K562 (cell line): Measurements from ENCODE around the gene SCIN. TPM values are rescaled to one million over a fixed set of nuclear protein-coding genes. Genes with fewer than 3 reads are reported as not detected.

Experiments
- BRD9 ChIP-seq: fragments of 450-650 bp; IDR thresholded peaks from 2 replicates; pipeline ENCODE4 v1.6.1; 2018; ENCODE audit warnings: low read depth; ENCODE audit not compliant: partially characterized antibody
- ETV1 ChIP-seq: fragments of 450-650 bp; conservative IDR thresholded peaks from 2 replicates; pipeline ENCODE4 v1.6.1; 2016; ENCODE audit warnings: missing genetic modification characterization, control low read depth, low read depth, missing compliant biosample characterization
- HDAC8 ChIP-seq: fragments of 450-650 bp; IDR thresholded peaks from 2 replicates; pipeline ENCODE4 v1.6.1; 2016; ENCODE audit warnings: mild to moderate bottlenecking, missing genetic modification characterization, moderate library complexity, missing compliant biosample characterization
- KAT8 ChIP-seq: fragments of 450-650 bp; IDR thresholded peaks from 2 replicates; pipeline ENCODE4 v1.6.1; 2016; ENCODE audit warnings: low read depth, mild to moderate bottlenecking
- MAFF ChIP-seq: IDR thresholded peaks from 2 replicates; pipeline ENCODE4 v1.6.1; 2012; ENCODE audit warnings: low read length, improper control_type of control experiment
- MYC ChIP-seq, 2 experiments: fragments of 250-450 bp in 1 of 2; sonication (Bioruptor Pico) in 1 of 2; IDR thresholded peaks; 2 replicates each; pipeline versions ENCODE4 v1.5.1 to v1.6.1; 2012 to 2021; ENCODE audit warnings: low read depth in 2 of 2, borderline replicate concordance in 1 of 2, improper control_type of control experiment in 1 of 2, low read length in 1 of 2, mild to moderate bottlenecking in 1 of 2, moderate library complexity in 1 of 2
- PCBP2 ChIP-seq: fragments of 200-400 bp; formaldehyde crosslinking; IDR thresholded peaks from 2 replicates; pipeline ENCODE4 v1.6.1; 2018; ENCODE audit warnings: low read length, low read depth, mild to moderate bottlenecking, moderate library complexity; ENCODE audit not compliant: poor library complexity, severe bottlenecking
- RBM15 ChIP-seq: fragments of 200-400 bp; formaldehyde crosslinking; IDR thresholded peaks from 2 replicates; pipeline ENCODE4 v1.6.1; 2018; ENCODE audit warnings: mild to moderate bottlenecking, low read length, moderate library complexity; ENCODE audit not compliant: insufficient read depth
- SOX6 ChIP-seq: fragments of 450-650 bp; IDR thresholded peaks from 2 replicates; pipeline ENCODE4 v1.6.1; 2014; ENCODE audit warnings: mild to moderate bottlenecking
- XRCC5 ChIP-seq: fragments of 200-400 bp; formaldehyde crosslinking; IDR thresholded peaks from 2 replicates; pipeline ENCODE4 v1.6.1; 2017; ENCODE audit warnings: low read depth, mild to moderate bottlenecking, low read length
- polyA plus RNA-seq, 8 experiments: library from polyadenylated mRNA; depleted of rRNA in 4 of 8; stranded (reverse) in 5 of 8; unstranded in 3 of 8; fragments of >200 nt; fragmentation: Nextera tagmentation in 2 of 8; fragmentation: Illumina TruSeq in 1 of 8; extraction: Ambion mirVana in 2 of 8; extraction: Trizol in 1 of 8; gene quantifications; 2 replicates each; pipeline versions ENCODE4 v1.2.1 to v1.2.3, GENCODE V29; 2011 to 2014; ENCODE audit warnings: inconsistent platforms in 1 of 8, missing spikeins in 1 of 8
- total RNA-seq, 7 experiments: library from RNA; depleted of rRNA in 6 of 7; stranded (reverse); fragments of >200 nt in 6 of 7; fragmentation: Illumina TruSeq in 2 of 7; extraction: Trizol in 2 of 7; gene quantifications; 2 replicates each; pipeline versions ENCODE4 v1.2.1 to v1.2.3, GENCODE V29; 2011 to 2021; ENCODE audit warnings: low replicate concordance in 1 of 7
- TF ChIP-seq, protein P1 (sequence below): fragments of 150-350 bp; IDR thresholded peaks from 2 replicates; pipeline ENCODE4 v1.6.1; 2014; ENCODE audit warnings: low read depth, mild to moderate bottlenecking, low read length, borderline replicate concordance
- TF ChIP-seq, protein P2 (sequence below): sonication (generic); formaldehyde crosslinking; IDR thresholded peaks from 2 replicates; pipeline ENCODE4 v1.8.0; 2022; ENCODE audit warnings: missing genetic modification reagents, mild to moderate bottlenecking, moderate library complexity, borderline replicate concordance
- TF ChIP-seq, protein P3 (sequence below): sonication (generic); formaldehyde crosslinking; IDR thresholded peaks from 2 replicates; pipeline ENCODE4 v1.8.1; 2023; ENCODE audit warnings: mild to moderate bottlenecking, missing genetic modification reagents
- TF ChIP-seq, protein P4 (sequence below): fragments of 450-650 bp; IDR thresholded peaks from 2 replicates; pipeline ENCODE4 v1.6.1; 2016; ENCODE audit warnings: mild to moderate bottlenecking

Gene SCIN
- total and polyA plus RNA-seq, 9 of the 15 experiments (the other 6 are each of a cell fraction or from before 2014, with no cell fraction given), result 0.67 to 18.2 (median 10.6) TPM

DNA sequence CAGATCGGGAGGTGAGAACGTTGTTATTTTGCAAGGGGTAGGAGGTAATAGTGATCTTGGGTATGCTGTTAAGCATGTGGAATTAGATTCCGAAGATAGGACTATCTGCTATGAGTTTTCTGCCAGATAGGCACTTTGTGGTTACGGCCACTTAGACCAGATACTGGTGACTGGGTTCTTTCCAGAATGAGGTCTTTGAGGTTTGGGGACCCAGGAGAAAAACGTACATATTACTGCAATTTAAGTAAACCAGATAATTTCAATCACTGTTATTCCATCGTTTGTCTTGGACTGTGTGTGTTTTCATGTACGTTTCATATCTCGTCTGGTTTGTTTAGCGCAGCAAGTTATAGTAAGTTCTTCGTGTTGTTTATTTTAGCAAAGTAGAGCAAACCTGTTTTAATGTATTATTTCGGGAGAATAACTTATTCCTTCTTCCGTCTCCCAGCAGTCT is 117.2 kb downstream of the SCIN start (continued):
- TF ChIP-seq, protein P1, sequence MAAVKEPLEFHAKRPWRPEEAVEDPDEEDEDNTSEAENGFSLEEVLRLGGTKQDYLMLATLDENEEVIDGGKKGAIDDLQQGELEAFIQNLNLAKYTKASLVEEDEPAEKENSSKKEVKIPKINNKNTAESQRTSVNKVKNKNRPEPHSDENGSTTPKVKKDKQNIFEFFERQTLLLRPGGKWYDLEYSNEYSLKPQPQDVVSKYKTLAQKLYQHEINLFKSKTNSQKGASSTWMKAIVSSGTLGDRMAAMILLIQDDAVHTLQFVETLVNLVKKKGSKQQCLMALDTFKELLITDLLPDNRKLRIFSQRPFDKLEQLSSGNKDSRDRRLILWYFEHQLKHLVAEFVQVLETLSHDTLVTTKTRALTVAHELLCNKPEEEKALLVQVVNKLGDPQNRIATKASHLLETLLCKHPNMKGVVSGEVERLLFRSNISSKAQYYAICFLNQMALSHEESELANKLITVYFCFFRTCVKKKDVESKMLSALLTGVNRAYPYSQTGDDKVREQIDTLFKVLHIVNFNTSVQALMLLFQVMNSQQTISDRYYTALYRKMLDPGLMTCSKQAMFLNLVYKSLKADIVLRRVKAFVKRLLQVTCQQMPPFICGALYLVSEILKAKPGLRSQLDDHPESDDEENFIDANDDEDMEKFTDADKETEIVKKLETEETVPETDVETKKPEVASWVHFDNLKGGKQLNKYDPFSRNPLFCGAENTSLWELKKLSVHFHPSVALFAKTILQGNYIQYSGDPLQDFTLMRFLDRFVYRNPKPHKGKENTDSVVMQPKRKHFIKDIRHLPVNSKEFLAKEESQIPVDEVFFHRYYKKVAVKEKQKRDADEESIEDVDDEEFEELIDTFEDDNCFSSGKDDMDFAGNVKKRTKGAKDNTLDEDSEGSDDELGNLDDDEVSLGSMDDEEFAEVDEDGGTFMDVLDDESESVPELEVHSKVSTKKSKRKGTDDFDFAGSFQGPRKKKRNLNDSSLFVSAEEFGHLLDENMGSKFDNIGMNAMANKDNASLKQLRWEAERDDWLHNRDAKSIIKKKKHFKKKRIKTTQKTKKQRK, result no peak
- no peak for TF ChIP-seq HDAC8 (tag)
- no peak for TF ChIP-seq MYC (IDR thresholded peaks at IDR 0.05; ENCODE audit: low read depth, low read length)
- TF ChIP-seq MYC (CRISPR knock-in tag; IDR thresholded peaks at IDR 0.05; ENCODE audit: borderline replicate concordance, low read depth), result no peak
- TF ChIP-seq, protein P2, sequence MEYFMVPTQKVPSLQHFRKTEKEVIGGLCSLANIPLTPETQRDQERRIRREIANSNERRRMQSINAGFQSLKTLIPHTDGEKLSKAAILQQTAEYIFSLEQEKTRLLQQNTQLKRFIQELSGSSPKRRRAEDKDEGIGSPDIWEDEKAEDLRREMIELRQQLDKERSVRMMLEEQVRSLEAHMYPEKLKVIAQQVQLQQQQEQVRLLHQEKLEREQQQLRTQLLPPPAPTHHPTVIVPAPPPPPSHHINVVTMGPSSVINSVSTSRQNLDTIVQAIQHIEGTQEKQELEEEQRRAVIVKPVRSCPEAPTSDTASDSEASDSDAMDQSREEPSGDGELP (CRISPR knock-in tag), result no peak
- no peak; the same call in 1 of the 2 replicates for TF ChIP-seq XRCC5
- TF ChIP-seq MAFF, result peak; percentile 33; the same call in 1 of the 2 replicates
- no peak for TF ChIP-seq KAT8
- TF ChIP-seq SOX6, result peak; percentile 57; the same call in 1 of the 2 replicates
- TF ChIP-seq BRD9, result no peak
- TF ChIP-seq, protein P3, sequence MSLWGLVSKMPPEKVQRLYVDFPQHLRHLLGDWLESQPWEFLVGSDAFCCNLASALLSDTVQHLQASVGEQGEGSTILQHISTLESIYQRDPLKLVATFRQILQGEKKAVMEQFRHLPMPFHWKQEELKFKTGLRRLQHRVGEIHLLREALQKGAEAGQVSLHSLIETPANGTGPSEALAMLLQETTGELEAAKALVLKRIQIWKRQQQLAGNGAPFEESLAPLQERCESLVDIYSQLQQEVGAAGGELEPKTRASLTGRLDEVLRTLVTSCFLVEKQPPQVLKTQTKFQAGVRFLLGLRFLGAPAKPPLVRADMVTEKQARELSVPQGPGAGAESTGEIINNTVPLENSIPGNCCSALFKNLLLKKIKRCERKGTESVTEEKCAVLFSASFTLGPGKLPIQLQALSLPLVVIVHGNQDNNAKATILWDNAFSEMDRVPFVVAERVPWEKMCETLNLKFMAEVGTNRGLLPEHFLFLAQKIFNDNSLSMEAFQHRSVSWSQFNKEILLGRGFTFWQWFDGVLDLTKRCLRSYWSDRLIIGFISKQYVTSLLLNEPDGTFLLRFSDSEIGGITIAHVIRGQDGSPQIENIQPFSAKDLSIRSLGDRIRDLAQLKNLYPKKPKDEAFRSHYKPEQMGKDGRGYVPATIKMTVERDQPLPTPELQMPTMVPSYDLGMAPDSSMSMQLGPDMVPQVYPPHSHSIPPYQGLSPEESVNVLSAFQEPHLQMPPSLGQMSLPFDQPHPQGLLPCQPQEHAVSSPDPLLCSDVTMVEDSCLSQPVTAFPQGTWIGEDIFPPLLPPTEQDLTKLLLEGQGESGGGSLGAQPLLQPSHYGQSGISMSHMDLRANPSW (CRISPR knock-in tag), result no peak
- TF ChIP-seq ETV1, result no peak
- TF ChIP-seq RBM15, result no peak
- TF ChIP-seq PCBP2, result no peak
- TF ChIP-seq, protein P4, sequence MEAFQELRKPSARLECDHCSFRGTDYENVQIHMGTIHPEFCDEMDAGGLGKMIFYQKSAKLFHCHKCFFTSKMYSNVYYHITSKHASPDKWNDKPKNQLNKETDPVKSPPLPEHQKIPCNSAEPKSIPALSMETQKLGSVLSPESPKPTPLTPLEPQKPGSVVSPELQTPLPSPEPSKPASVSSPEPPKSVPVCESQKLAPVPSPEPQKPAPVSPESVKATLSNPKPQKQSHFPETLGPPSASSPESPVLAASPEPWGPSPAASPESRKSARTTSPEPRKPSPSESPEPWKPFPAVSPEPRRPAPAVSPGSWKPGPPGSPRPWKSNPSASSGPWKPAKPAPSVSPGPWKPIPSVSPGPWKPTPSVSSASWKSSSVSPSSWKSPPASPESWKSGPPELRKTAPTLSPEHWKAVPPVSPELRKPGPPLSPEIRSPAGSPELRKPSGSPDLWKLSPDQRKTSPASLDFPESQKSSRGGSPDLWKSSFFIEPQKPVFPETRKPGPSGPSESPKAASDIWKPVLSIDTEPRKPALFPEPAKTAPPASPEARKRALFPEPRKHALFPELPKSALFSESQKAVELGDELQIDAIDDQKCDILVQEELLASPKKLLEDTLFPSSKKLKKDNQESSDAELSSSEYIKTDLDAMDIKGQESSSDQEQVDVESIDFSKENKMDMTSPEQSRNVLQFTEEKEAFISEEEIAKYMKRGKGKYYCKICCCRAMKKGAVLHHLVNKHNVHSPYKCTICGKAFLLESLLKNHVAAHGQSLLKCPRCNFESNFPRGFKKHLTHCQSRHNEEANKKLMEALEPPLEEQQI, result no peak; the same call in 1 of the 2 replicates
